HG03521 (cell line): Measurements from ENCODE around the gene HES1.
"Not testable (repeated sequence)": the region's sequence is repeated elsewhere in the genome, so short reads cannot be mapped to it uniquely, and the experiment has no call there.

Experiments
- ATAC-seq: cut with Tn5 transposase; IDR thresholded peaks from one replicate; pipeline ENCODE4 v1.9.1; 2021; ENCODE audit warnings: mild to moderate bottlenecking, moderate library complexity; ENCODE audit not compliant: unreplicated experiment

HES1 gene

DNA sequence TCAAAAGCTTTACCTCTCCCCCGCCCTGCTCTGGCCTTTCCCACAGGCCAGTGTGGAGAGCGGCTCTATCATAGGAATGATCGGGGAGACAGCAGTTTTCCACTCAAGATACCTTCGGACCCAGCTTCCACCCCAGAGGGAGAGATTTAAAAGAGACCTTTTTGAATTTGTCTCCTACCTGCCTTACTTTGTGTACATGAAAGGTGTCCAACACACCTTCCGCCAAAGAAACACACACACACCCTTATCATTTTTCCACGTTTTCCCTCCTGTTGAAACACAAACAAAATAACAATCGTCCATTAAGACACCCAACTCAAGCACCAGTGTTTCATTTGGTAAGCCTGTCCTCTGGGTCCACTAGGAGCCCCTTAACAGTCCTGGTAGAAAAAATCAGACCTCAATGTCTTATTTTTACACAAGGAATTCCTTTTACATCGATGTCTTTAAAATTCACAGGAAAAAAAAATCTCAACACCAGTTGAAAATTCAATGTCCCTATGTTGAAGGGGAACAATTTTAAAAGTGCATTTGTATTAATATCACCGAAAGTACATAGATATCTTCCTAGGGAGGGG lies 4.0 kb downstream of the HES1 start:
- no peak for ATAC-seq

DNA sequence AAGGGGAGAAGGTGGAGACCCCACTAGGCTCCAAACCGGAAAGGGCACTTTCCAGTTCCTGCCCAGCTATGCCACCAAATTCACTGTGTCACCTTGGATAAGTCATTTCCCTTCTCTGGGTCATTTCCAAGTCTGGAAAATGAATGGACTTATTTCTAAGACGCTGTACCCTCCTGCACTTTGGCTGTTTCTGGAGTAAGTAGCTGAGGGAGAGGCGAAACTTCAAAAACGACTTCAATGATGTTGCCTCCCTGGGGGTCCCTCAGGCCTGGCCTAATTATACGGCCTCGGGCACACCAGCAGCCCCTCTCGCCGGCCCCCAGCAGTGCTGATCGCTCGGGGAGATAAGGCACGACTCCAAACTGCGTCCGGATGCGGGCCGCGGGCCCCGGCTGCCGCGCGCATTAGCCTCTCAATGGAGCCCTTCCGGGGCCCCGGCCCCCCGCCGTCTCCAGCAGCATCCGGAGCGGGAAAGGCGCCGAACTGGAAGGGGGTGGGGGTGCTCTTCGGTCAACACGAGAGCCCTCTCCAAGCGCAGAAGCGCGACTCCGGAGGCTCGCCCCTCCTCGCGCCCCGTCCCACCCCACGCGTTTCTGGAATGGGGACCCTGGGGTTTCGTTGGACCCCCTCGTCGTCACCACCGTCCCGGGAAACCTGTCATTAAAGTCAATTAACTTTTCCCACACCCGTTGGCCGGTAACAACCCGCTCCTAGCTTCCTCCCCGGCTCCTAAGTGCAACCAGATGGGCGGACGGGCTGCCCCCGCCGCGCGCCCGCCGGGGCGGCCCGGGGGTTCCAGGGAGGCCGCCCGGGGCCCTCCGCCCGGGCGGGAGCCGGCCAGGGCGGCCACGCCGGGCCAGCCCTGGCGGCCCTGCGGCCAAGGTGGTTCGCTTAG lies 4.8 kb downstream of the HES1 start:
- ATAC-seq = no peak

DNA sequence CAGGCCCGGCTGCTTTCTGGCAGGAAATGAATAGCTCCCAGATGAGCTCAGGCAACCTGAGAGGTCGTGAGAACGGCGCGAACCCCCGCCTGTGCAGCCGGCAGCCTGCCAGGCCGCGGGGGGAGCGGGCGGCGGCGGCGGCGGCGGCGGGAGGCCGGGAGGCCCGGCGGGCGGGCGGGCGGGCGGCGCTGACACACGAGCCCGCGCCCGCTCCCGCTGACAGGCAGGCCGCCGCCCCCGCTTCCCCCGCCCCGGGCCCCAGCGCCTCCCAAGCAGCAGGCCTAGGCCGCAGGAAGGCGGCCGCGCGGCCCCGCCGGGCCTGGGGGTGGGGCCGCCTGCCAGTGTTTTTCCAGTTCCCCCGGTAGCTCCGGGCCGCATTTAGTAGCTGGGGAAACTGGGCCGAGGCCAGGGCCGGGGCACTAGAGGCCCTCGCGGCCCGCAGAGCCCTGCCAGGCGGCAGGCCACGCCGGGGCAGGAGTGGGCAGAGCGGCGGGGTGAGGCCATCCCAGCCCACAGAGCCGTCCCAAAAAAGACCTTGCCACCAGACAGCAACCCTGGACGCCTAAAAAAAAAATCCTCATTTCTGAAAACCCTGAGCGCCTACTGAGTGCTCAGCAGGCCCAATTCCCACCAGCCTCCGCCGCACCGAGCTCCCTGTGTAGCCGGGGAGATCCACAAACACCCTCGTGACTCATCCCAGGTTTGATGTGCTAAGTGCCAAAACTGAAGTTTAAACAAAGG lies 5.6 kb downstream of the HES1 start:
- peak; percentile 39 for ATAC-seq

DNA sequence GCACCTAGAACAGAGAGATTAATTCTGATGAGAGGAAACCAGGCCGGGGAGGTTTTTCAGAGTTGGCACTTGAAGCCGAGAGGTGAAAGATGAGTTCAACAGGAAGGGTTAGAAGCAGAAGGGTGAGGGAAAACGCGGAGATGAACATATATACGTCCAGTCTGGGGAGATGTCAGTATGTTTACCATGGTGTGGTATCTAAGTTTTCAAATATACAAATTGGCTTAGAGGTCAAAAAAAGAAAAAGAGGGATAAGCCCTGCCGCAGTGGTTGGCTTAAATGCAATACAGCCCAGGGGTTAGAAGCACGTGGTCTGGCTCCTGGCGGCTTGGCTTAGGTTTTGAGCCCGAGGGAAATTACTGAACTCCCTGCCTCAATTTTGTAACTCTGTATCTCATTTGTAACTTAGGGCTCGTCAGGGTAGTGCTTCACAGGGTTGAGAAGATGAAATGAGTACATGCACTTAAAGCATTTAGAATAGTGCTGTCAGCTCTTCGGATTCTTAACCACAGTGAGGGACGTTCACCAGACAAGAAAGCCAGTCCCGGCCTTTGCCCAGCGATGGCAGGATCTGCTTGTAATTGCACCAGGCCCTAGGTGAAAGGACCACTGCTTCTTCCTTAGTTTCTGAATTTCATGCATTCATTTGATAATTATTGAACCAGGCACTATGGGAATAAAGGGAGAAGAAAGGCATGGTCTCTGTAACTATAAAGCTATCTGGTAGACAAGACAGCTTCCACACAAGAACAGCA lies 6.4 kb downstream of the HES1 start:
- ATAC-seq = no peak

DNA sequence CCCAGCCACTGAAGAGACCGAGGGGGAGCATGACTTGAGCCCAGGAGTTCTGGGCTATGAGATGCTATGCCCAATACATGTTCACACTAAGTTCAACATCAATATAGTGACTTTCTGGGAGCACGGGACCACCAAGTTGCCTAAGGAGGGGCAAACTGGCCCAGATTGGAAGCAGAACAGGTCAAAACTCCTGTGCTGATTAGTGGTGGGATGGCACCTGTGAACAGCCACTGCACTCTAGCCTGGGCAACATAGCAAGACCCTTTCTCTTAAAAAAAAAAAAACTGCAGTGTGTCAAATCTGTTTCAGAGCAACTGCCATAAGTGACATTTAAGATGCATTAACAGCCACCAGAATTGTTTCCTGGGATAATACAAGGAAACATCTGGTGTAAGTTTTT lies 9.8 kb downstream of the HES1 start:
- ATAC-seq = no peak

DNA sequence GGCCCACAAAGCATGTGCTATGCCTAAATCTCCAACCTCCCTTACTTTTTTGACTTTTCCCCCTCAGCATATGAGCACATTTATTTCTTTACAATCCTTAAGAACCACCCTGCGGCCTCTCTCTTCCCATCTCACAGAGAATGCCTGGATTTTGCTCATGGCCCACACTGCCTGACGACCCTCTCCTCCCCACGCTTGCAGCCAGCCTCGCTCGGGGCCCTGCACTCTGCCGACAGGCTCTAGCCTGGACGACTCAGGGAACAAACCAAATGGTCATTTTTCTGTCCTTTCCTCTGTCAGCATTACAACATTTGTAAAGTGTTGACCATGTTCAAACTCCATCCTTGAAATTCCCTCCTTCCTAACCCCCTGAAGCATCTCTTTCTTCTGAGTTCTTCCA lies 11.7 kb downstream of the HES1 start:
- ATAC-seq = no peak

DNA sequence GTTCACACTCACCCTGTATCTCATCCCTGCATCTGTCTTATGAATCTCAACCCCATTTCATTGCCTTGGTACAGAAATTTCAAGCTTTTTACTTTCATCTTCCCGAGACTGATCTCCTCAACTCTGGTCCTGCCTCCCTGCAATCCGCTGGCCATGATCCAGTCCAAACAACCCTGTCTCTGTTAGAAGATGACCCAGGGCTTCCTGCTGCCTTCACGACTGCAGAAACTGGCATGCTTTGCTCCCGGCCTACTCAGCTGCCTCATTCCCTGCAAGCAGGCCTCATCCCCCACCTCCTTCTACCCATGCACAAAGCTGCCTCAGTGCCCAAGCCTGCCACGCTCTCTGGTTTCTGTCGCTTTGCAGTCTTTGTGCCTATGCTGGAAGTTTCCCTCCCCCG lies 12.4 kb downstream of the HES1 start:
- ATAC-seq = no peak

DNA sequence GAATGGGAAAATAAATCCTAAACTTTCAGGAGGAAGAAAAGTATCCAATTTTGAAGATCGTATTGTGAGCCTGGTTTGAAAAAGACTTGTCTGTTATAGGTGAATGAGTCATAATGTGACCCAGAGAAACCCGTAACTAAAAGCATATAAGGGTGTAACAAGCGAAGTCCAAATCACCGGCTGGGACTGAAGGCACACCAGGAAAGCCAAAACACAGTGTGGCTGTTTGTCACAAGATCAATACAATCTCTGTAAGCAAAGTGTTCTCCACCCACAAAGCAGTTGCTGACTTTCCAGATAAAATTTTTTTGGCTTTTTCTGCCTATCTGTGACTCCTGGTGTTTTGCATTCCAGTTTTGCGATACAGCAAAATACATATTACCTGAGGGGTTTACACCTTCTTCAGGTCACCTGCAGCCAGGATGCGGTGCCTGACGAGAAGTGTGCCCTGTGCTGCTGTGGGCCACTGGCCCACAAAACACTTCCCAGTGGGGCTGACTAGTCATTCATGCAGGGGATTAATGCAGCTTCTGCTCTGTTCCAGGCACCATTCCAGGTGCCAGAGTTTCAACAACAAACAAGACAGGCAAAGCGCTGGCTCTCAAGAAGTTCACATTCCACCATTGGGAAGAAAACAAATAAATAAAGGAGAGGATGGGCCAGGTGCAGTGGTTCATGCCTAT lies 14.4 kb downstream of the HES1 start:
- ATAC-seq = no peak

DNA sequence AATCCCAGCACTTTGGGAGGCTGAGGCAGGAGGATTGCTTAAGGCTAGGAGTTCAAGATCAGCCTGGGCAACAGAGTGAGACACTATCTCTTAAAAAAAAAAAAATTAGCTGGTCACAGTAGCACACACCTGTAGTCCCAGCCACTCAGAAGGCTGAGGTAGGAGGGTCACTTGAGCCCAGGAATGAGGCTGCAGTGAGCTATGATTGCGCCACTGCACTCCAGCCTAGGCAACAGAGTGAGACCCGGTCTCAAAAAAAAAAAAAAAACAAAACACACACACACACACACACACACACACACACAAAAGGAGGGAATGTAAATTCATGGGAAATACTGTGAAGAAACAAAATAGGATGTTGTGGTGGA lies 15.0 kb downstream of the HES1 start:
- not testable (repeated sequence) for ATAC-seq

DNA sequence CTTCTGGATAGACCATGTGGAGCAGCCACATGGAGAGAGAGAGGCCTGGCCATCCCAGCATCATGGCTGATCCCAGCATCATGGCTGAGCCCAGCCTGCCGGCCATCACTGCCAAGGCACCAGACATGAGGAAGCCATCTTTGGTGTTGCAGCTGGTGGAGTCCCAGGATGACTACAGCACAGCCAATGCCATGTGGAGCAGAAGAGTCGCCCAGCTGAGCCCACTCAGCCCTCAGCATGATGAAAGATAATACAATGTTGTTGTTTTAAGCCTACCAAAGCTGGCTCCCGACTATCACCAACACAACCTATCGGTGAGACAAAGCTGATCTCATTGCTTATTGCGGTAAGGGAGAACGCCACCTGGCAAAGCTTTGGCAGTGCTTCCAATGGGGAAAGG lies 18.4 kb downstream of the HES1 start:
- no peak for ATAC-seq

DNA sequence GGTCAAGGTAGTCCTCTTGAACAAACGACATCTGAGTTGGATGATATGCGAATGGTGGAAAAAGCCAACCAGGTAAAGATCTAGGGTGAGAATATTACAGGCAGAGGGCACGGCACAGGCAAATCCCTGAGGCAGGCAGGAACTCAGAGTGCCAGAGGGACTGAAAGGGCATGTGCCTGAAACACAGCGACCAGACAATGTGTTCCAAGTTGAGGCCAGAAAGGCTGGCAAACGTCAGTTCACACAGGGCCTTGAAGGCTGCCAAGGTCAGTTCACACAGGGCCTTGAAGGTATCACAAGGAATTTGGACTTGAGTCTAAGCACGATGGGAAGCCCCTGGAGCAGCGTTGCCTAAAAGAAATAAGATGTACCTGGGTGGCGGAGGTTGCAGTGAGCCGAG lies 20.1 kb downstream of the HES1 start:
- no peak for ATAC-seq

DNA sequence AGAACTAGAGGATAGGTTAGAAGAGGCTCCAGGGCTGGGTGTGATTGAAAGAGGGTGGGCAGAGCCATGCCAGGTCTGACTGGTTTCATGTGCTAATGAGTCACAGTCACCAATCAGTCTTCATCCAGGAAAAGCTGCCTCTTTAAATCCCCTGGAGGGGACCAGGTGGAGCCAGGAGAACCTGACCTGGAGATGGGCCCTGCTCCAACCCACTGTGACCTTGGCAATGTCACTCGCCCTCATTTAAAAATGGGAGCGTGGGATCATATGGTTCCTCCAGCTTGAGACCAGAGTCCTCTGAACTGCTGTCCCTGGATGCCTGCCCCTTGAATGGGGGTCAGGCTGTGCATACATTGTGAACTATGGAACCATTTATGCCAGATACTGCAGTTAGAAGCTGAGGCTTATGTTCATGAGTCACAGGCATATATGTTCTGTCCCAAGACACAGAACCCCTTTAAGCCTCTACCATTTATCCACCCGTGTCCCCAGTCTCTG lies 23.0 kb downstream of the HES1 start:
- ATAC-seq = no peak

DNA sequence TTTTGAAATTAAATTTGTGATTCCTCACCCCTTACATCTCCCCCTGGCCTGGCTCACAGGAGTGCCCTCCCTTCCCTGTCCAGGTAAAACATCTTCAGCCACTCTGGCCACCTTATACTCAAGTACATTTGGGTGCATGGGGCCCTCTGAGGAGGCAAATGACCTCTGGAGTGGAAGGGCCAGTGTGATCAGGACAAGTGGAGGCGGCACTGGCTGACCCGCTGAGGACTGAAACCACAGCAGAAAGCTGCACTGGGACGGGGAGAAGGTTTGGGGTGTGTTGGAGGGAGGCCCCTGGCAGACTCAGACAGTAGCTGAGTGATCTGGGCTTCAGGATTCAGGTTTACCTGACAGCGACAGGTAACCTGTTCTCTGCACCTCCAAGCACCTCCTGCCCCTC lies 24.2 kb downstream of the HES1 start:
- ATAC-seq = no peak

DNA sequence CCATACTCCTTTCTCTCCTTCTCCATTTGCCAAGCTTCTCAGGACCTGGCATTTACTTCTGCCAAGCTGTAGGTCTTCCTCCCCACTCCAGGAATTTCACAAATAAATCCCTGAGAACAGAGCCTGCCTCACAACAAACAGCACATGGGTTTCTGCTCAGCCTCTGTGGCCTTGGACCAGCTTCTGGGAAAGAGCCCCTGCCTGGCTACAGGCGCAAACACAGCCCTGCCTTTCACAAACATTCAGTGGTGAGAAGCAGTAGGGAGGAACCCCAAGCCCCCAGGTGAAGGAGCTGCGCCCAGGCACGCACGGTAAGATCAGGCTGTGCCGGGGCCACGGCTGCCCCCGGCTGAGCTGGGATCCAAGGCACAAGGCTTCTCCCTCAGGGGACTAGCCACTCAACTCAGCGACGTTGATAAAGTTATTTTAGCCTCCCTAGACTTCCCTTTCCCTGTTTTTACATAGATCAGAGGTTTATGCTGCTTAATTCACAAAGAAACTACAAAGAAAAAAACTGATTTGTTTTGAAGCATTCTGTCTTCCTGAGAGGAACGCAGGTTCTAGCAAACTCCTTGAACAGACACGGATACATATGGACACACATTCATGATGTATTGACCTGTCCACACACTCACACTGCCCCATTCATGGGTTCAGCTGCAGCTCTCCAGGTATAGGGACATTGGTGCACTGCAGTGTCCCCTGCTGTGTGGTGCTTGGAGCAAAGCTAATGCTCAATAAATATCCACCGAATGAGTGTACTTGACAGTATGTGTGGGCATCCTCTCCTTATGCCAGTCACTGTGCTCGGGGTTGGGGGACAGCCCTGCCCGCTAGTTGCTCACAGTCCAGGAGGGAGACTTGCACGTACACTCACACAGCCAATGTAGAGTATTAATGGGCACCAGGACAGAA lies 25.4 kb downstream of the HES1 start:
- ATAC-seq = no peak

DNA sequence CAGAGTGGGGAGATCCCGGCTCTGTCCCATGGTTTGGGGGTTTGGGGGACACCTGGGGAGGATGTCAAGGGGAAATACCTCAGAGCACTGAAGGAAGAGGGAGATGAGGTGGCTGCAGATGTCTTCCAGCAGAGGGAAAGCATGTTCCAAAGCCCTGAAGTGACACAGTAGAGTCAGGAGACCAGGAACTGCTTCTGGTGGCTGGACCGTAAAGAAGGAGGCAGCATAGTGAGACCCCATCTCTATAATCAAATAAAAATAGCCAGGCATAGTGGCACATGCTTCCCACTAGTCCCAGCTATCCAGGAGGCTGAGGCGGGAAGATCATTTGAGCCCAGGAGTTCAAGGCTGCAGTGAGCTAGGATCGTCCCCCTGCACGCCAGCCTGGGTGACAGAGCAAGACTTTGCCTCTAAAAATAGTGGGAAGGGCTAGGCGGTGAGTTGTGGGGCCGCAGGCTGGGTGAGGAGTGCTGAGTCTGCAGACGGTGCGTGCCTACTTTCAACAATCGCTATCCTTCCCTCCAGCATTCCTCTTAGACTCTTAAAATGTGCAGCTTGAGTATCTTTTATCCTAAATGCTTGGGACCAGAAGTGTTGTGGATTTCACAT lies 26.2 kb downstream of the HES1 start:
- ATAC-seq = no peak

DNA sequence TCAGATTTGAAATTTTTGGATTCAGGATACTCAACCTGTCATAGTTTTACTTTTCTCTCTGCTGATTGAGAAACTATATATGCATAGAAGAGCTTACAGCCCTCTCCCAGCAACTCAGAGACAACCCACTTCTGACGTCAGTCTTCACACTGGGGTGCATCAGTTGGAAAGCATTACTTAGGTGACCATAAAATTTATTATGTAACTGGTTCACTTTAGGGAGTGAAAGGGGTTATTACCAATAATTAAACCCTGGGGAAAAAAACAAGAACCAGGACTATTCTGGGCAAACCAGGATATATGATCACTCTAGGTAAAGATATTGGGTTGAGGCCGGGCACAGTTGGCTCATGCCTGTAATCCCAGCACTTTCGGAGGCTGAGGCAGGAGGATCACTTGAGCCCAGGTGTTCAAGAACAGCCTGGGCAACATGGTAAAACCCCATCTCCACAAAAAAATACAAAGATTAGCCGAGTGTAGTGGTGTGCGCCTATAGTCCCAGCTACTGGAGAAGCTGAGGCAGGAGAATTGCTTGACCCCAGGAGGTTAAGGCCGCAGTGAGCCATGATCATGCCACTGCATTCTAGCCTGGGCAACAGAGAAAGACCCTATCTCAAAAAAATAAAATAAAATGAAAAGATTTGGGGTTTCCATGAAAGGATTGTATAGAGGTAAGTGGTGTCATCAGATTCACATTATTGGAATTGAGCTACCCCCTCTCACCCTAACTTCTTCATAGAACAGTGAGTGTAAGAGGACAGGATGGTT lies 27.1 kb downstream of the HES1 start:
- ATAC-seq = no peak

DNA sequence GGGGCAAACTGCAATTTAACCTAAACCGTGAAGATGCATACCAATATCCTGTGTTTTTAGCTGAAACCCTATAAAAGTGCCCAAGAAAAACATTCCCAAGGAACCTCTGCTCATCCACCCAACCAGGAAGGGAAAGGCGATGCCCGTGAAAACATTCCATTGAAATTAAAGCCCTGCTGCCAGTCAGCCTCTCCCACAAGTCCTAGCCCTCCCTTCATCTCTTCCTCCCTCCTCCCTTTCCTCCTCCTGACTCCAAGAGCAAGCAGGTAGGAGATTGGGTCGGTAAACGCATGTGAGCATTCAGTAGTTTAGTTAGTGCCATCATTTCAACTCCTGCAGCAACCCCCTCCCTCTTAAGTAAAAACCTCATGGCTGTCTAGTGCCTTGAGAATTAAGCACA lies 27.7 kb downstream of the HES1 start:
- no peak for ATAC-seq

DNA sequence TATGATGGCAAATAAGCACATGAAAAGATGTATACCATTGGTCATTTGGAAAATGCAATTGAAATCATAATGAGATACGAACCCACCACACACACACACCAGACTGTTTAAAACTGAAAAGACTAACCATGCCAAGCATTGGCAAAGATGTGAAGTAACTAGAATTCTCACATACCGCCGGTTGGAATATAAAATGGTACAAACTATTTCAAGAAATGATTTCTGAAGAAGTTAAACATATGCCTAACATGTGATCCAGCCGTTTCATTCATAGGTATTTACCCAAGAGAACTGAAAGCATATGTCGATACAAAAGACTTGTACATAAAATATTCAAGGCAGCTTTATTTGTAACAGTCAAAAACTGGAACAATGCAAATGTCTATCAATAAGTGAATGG lies 28.9 kb downstream of the HES1 start:
- ATAC-seq = no peak
